ENCODE results near the gene TLL2.

The TLL2 gene

GRCh38 chr10:96357038-96357620 is 156.6 kb downstream of the TLL2 start:
- no peak for DNase-seq (ENCODE audit: low spot score)

DNA sequence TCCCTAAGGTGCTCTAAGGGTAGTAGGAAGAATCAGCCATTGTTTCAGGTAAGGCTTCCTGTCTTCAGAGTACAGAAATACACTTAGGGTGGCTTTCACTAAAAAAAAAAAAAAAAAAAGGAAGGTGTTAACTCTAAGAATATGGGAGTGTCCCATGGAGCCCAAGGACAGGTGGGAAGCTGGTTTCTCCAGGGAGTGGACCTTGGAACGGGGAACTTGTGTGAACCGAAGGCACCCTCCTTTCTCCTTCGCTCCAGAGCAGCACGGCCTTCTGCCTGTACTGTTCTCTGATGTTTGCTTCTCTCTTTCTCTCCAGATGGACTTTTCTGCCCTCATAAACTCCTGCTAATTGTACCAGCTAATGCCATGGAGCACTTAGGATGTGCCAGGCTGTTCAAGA is 161.1 kb downstream of the TLL2 start:
- no peak for DNase-seq (ENCODE audit: low spot score)

GRCh38 chr10:96352027-96352426 is 161.7 kb downstream of the TLL2 start:
- DNase-seq (ENCODE audit: low spot score): no peak

DNA sequence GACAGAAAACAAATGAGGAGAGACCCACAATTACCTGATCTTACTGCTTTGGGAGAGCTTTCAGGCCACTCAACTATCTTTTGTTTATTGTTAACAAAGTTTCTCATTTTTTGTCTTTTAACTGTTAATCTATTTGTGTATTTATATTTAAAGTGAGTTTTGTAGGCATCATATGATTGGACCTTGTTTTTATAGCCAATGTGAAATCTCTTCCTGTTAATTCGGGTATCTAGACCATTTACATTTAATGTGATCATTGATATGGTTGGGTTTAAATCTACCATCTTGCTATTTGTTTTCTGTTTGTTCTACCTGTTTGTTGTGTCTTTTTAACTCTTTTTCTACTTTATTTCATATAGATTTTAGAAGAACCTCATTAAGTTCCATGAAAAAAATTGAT is 167.4 kb downstream of the TLL2 start:
- DNase-seq (ENCODE audit: low spot score): no peak

GRCh38 chr10:96345222-96345621 is 168.5 kb downstream of the TLL2 start:
- DNase-seq (ENCODE audit: low spot score): no peak

DNA sequence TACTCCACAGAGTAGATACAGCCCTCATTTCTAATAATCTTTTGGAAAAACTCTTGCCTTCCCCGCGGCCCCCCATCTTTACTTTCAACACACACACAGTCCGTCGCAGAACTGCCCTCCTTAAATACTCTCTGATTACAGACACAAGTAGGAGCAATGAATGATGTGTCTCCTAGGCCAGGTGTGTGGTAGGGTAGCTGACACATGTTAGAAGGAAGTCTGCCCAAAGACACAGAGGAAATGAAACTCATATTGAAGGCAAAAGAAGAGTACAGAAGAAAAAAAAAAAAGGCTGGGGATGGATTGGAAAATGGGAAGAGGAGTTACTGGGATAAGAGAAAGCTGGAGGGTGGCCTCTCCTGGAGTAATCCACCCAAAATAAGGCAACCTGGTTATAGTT is 169.5 kb downstream of the TLL2 start:
- no peak for DNase-seq (ENCODE audit: low spot score)

DNA sequence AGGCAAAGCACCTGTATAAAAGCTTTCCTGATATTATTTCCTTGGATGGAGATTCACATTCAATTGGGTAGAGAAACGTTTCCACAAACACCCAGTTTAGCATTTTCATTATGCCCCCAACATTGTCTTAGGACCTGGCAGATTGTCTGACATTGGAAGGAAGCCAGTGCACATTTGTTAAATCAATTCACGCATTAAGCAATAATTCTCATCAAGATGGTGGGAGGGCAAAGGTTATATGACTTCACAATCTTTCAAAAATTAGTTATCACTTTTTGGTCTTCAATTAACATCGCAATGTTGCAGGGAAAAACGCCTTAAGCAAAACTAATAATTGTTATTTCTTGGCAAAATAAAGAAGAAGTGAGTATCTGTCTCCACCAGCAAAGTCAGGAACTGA is 171.3 kb downstream of the TLL2 start:
- DNase-seq (ENCODE audit: low spot score): no peak

DNA sequence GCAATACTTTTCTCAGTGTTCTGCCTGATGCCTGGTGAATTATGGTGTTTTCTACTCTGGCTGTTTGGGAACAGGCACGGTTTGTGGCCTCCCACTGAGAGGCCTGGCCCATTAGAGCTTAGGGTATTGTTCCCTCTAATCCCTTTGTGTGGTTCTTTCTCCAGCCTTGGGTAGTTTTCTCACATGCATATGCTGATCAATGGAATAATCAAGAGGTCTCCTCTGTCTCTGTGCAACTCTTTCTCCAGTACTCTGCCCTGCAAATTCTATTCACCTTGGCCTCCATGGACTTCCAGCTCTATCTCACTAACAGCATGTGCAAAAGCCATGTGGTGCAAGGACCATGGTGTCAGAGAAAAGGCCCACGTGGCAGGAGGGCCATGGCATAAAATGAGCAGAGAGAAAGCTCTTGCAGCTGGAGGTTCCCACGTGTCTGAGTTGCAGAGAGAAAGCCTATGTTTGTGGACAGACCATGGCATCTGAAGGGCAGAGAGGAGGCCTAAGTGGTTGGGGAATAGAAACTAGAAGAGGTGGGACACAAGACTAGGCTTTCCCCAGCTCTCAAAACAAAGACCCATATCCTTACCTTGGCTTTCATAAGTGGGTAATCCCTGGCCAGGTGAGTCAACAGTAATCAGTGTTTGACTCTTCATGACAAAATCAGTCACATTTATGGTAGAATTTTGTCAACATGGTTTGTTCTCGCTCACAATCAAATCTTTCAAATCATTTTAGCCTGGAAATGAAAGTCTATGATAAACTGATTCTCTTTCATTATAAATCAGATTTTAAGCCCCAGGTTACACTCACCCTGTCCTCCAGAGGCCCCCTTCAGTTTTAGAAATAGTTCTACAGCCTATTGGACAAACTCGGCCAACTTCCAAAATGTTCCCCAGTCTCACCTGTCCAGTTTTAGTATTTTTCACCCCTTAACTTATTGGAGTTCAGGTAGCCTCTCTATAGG is 172.2 kb downstream of the TLL2 start:
- DNase-seq (ENCODE audit: low spot score): no peak

GRCh38 chr10:96339956-96340904 is 173.5 kb downstream of the TLL2 start:
- peak; percentile 44 for DNase-seq (ENCODE audit: low spot score)

GRCh38 chr10:96339383-96339782 is 174.3 kb downstream of the TLL2 start:
- no peak for DNase-seq (ENCODE audit: low spot score)

DNA sequence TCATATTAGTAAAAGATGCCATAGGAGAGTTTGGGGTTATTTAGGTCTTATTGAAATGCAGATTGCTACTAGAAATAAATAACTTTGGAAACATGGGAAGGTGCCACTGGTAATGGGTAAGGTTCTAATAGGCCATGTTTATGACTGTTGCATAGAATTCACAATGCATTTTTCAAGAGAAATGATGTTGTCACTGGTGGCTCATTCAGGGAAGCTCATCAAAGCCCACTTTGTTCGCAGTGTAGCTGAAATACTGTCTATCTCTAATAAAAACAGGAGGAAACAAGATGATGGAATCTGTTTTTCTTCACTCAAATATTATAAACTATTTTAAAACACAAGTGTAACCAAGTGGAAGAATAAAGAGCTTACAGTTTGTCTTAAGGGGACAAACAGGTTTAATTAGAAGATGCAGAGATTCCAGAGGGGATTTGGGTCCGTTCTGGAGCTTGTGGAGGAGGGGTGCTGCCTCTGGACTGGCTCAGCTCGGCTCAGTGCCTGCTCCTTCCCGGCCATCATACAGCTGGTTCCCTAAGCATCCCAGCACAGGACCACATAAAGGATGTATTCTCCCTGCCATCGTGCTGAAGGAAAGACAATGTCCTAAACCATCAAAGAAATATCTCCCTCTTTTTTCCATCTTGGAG is 175.3 kb downstream of the TLL2 start:
- DNase-seq (ENCODE audit: low spot score): no peak

DNA sequence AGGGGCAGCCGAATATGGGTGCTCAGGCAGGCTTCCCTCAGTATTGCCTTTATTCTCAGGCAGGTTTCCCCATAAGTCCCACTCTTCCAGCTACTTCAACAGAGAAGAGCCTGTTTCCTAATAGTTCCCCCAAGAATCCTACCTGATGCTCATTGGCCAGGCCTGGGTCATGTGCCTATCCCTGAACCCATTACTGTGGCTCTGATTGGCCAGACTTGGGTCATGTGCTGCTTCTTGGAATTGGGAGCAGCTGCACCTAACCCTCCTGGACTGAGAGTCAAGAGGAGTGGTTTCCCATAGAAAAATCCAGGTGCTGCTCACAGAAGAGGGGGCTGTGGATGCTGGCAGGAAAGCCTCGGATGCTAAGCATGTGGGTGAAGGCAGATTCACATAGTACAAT is 176.6 kb downstream of the TLL2 start:
- no peak for DNase-seq (ENCODE audit: low spot score)

GRCh38 chr10:96334616-96335526 is 178.9 kb downstream of the TLL2 start:
- DNase-seq (ENCODE audit: low spot score): peak; percentile 25

DNA sequence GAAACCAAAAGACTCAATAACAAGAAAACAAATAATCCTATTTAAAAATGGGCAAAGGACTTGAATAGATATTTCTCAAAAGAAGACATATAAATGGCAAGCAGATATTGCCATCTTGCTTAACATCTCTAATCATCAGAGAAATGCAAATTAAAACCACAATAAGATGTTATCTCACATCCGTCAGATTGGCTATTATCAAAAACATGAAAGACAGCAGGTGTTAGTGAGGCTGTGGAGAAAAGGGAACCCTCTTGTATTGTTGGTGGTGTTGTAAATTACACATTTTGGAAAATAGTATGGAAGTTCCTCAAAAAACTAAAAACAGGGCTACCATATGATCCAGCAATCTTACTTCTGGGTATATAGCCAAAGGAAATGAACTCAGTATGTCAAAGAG is 180.6 kb downstream of the TLL2 start:
- DNase-seq (ENCODE audit: low spot score): no peak

DNA sequence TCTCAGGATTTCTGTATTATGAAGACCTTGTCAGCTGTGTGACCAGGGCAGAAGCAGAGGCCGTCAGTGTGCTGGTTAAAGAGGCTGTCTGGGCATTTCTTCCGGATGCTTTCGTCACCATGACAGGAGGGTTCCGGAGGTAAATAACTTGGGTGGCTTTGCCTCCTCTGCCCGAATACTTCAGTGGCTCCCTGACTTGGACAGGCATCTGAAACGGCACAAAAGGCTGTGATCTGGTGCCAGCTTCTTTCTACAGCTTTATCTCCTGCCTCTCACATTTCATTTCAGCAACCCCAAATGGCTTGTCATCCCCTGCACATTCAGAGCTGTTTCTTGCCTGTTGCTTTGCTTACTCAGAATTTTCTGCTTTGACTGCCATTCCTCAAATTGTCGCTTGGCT is 186.3 kb downstream of the TLL2 start:
- no peak for DNase-seq (ENCODE audit: low spot score)

DNA sequence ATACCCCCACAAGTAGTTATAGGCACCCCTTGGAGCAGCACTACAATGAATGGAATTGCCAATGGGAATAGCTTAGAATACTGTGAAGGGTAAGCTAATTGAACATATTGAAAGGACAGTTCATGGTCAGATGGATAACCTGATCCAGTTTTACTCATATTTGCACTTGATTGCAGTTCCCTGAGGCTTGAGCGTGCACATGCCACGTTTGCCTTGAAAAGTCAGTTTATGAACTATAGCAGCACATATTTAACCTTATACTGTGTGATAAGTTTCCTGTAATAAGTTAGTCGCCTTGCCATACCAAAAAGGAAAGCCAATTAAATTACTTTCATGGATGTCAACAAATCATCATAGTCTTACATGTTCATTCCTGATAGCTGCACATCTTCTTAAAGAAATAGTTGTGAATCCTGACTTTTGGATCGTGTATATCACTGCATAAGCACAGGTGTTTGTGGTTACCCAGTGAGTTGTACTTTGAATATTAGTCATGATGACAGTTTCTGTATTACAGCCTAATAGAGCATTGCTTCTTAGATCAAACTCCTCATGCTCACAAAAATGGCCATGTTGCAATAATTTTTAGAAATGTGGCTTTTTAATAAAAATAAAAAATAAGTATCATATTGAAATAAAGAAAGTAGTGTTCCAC is 187.9 kb downstream of the TLL2 start:
- DNase-seq (ENCODE audit: low spot score): no peak

DNA sequence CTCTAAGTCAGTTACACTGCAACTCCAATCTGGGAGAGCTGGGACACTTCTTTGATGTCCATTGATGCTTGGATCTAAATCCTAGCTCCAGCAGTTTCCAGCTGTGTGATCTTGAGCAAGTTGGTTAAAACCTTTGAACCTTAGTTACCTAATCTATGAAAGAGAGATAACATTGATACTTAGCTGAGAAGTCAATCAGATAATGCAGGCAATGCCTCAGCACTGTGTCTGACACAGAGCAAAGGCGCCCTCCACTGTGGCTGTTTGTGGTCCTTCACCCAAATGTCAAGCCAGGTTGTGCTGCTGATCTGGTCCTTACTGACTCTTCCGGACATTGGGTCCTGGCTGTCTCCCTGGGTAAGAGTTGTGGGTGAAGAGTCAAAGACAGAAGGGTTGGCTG is 189.3 kb downstream of the TLL2 start:
- DNase-seq (ENCODE audit: low spot score): no peak

DNA sequence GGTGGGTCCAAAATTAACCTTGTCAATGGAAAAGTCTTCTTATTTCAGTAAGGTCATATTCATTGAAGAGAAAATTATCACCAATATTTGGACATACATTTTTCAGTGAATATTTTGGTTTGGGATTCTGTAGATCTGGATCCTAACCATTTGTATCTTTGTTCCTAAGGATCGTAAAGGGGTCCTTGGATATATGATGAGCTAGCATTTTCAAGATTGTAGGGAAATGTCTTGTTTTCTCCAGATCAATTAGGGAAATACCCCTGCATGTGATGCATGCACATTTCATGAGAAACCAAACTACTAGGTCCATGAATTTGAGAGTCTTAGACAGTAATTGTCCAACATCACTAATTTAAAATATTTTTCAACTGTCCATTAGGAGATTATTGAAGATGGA is 191.5 kb downstream of the TLL2 start:
- no peak for DNase-seq (ENCODE audit: low spot score)

DNA sequence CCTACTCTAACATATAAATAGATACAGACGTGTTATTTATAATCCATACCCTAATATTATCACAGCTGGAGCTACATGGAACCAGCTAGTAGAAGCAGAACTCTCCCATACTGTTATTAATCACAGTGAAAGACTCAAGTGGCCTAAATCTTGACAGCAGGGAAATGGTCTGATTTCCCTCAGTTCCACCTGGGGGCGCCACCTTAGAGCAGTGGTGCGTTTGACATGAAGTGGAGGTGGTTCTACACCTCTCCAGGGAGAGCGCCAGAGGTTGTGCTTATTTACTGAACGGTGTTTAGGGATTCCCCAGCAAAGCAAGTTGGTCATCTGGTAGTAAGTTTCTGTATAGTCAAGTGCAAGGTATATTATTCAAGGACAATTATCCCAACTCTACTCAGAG is 191.9 kb downstream of the TLL2 start:
- DNase-seq (ENCODE audit: low spot score): no peak

DNA sequence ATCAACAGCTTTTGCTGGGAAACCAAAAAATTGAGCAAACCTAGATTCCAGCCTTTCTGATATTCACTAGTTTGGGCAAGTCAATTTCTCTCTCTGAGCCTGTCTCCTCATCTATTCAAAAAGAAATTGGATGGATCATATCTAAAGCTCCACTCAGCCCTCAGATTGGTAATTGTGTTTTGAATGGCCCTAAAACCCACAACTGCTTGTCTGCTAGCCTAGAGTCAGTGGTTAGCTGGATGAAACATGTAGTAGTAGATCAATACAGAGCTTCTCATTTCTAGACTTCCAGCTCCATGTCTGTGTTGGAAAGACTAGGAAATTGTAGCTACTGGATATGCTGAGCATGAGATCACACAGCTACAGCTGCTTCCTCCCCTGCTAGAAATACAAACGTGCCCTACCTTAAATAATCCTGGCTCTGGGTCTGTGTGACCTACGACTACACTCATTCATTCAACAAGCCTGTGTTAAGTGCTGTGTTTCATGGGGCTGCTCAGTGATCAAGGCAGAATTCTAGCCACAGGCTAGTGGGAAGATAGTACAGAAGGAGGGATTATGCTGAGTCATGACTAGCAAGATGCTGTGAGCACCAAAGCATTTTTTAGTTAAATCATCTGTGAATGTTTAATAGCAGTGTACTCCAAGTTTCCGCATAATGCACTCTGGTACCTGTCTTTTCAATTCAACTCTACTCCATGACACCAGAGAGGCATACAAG is 193.8 kb downstream of the TLL2 start:
- no peak for DNase-seq (ENCODE audit: low spot score)
